Skeletal muscle tissue (tissue), 5 donors: ENCODE data around the gene EFCAB7. TPM values are rescaled to one million over a fixed set of nuclear protein-coding genes. Genes with fewer than 3 reads are reported as not detected.

Source experiments
- H3K27ac ChIP-seq: one replicate; pipeline ENCODE4 v1.7.0; 2013; ENCODE audit warnings: mild to moderate bottlenecking, low read depth, low read length, inconsistent platforms
- H3K27me3 ChIP-seq, 3 donors: one replicate each; pipeline ENCODE4 v1.7.0; 2013; ENCODE audit warnings: low read length in 3 of 3; ENCODE audit not compliant: control insufficient read depth in 3 of 3, insufficient read depth in 3 of 3
- H3K36me3 ChIP-seq, 3 donors: one replicate each; pipeline ENCODE4 v1.7.0; 2013; ENCODE audit warnings: low read length in 3 of 3; ENCODE audit not compliant: control insufficient read depth in 3 of 3, insufficient read depth in 3 of 3
- H3K4me1 ChIP-seq, 3 donors: one replicate each; pipeline ENCODE4 v1.7.0; 2013; ENCODE audit warnings: low read length in 3 of 3, mild to moderate bottlenecking in 3 of 3; ENCODE audit not compliant: control insufficient read depth in 3 of 3, insufficient read depth in 3 of 3
- H3K4me3 ChIP-seq, 3 donors: one replicate each; pipeline ENCODE4 v1.7.0; 2013; ENCODE audit warnings: low read length in 3 of 3
- H3K9ac ChIP-seq, 3 donors: one replicate each; pipeline ENCODE4 v1.7.0; 2013; ENCODE audit warnings: low read length in 3 of 3, mild to moderate bottlenecking in 3 of 3, moderate library complexity in 2 of 3, low read depth in 1 of 3
- H3K9me3 ChIP-seq, 3 donors: one replicate each; pipeline ENCODE4 v1.7.0; 2013; ENCODE audit warnings: low read length in 3 of 3; ENCODE audit not compliant: control insufficient read depth in 3 of 3
- small RNA-seq: library from RNA; depleted of rRNA; stranded (forward); fragments of <200 nt; gene quantifications from one replicate; pipeline ENCODE3, GENCODE V24; 2014
- total RNA-seq: library from RNA; depleted of rRNA; stranded (reverse); fragments of >200 nt; gene quantifications from one replicate; pipeline ENCODE4 v1.2.3, GENCODE V29; 2014
- donor health status: Osteomylitis.

Gene EFCAB7
- total RNA-seq, 1 donor from 2014 or later = 4.7 TPM

DNA sequence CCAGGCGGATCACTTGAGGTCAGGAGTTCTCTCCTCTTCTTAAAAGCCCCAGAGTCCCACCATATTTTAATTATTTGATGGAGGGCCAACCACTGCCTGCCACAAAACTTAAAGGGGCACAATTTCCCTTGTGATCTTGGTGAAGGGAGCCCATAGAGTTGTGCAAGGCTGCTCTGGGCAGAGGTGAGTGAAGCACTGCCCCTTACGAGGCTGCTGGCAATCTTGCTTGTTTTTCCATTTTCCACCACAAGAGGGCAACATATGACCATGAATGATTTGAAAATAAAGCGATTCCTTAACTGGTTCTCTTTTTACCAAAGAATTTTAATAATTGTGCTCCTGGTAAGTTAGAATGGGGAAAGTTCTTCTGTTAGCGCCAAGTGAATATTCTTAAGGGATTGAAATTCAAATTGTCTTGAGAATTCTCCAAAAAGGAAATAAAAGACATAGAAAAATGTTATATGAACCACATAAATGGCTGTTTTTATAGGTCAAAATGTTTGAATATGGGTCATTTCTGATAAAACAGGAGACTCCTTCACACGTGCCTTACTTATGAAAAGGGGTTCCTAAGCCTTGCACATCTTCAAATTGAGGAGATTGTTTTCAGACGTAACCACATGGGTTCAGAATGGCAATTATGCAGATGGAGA lies 92.6 kb downstream of the EFCAB7 start:
- peak overlapping the region; percentile 29 for H3K27ac ChIP-seq
- H3K27me3 ChIP-seq = no peaks in the 10 kb centered on the region
- H3K9ac ChIP-seq = peak overlapping the region in 1 of 3 donors; percentile 35
- H3K36me3 ChIP-seq = peaks cover 0 to 2% (median 0%) of the 10 kb centered on the region in 3 donors
- H3K9me3 ChIP-seq = no peaks in the 10 kb centered on the region
- peak overlapping the region in 1 of 3 donors; percentile 2 for H3K4me3 ChIP-seq
- H3K4me1 ChIP-seq = peaks cover 35 to 72% (median 44%) of the 10 kb centered on the region in 3 donors

- Histone ChIP-seq H3K27me3 (no peaks in the 10 kb centered on the region), H3K27ac (peak overlapping the region; percentile 29), H3K4me1 (peaks cover 46 to 70% (median 49%) of the 10 kb centered on the region in 3 donors), H3K9me3 (no peaks in the 10 kb centered on the region), H3K36me3 (peaks cover 0 to 2% (median 0%) of the 10 kb centered on the region in 3 donors), H3K4me3 (no peak overlapping the region), H3K9ac (no peak overlapping the region)
Measured at GRCh38 chr1:63617450-63617849, 94.1 kb downstream of the EFCAB7 start.

DNA sequence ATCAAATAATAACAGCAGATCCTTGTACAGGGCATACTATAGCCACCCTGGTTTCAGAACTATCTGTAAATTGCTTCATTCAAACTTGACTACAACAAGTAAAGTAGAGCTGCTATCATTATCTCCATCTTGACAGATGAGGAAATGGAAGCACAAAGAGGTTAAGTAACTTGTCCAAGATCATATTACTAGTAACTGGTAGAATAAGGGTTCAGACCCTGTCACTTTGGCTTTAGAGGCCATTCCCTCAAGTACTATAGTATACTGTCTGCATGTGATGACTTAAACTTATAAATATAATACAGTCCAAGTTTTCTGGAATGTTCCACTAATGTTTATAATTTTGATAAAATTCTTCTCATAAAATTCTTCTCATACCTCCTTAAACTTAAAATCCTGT lies 94.7 kb downstream of the EFCAB7 start:
- Histone ChIP-seq H3K4me1 (peaks cover 46 to 70% (median 46%) of the 10 kb centered on the region in 3 donors), H3K27ac (no peak overlapping the region)

DNA sequence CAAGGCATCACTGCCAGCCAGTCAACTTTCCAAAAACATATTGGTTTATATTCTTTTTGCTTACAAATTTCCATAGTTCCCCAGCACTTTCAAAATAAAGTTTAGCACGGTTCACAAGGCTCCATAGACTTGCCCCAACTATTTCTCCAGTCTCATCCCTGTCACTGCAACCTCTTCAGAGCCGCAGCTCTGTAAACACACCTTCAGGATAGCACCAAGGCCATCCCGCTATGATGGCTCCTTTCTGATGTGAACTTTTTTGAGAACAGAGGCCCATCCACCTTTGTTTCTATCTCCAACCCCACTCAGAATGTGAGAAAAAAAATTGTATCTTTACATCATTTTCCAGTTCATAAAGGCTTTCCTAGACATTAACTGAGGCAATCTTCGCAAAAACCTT lies 96.2 kb downstream of the EFCAB7 start:
- H3K27ac ChIP-seq = peak overlapping the region; percentile 34
- no peak overlapping the region for H3K4me3 ChIP-seq
- no peak overlapping the region for H3K9ac ChIP-seq
- H3K4me1 ChIP-seq = peaks cover 41 to 65% (median 55%) of the 10 kb centered on the region in 3 donors
- H3K36me3 ChIP-seq = peaks cover 0 to 2% (median 0%) of the 10 kb centered on the region in 3 donors
- H3K27me3 ChIP-seq = no peaks in the 10 kb centered on the region
- H3K9me3 ChIP-seq = no peaks in the 10 kb centered on the region

More for the DNA sequence above, 94.7 kb downstream of the EFCAB7 start:
- Histone ChIP-seq H3K9me3 (no peaks in the 10 kb centered on the region), H3K4me3 (no peak overlapping the region), H3K36me3 (peaks cover 0 to 2% (median 0%) of the 10 kb centered on the region in 3 donors), H3K27me3 (no peaks in the 10 kb centered on the region), H3K9ac (no peak overlapping the region)

DNA sequence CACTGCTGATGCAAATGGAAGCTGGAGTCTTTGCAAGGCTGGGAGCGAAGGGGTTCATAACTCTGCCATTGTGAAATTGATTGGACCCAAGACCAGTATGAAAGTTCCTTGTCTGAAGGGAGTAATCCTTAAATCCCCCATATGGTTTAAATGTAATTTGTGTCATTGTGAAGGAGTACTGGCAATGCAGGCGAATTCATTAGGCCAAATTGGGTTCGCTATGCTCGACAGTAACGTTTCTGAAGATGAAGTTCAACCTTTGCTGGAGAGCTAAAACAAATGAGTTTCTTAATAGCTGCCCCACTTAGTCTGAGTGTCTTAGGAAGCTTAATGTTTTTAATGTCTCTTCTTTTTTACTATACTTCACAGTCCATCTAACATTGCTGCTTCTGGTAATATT lies 97.3 kb downstream of the EFCAB7 start:
- peak overlapping the region; percentile 34 for H3K27ac ChIP-seq
- peak overlapping the region in 1 of 3 donors; percentile 1 for H3K4me3 ChIP-seq
- H3K9ac ChIP-seq = peak overlapping the region in 1 of 3 donors; percentile 9
- peaks cover 0 to 2% (median 0%) of the 10 kb centered on the region in 3 donors for H3K36me3 ChIP-seq
- H3K9me3 ChIP-seq = no peaks in the 10 kb centered on the region
- peaks cover 44 to 60% (median 57%) of the 10 kb centered on the region in 3 donors for H3K4me1 ChIP-seq
- H3K27me3 ChIP-seq = no peaks in the 10 kb centered on the region

- H3K27me3 ChIP-seq = no peaks in the 10 kb centered on the region
- H3K9me3 ChIP-seq = no peaks in the 10 kb centered on the region
- H3K27ac ChIP-seq = peak overlapping the region; percentile 34
- H3K4me1 ChIP-seq = peaks cover 41 to 61% (median 54%) of the 10 kb centered on the region in 3 donors
- no peak overlapping the region for H3K4me3 ChIP-seq
- H3K36me3 ChIP-seq = peaks cover 0 to 2% (median 0%) of the 10 kb centered on the region in 3 donors
- peak overlapping the region in 1 of 3 donors; percentile 9 for H3K9ac ChIP-seq
Measured at GRCh38 chr1:63621075-63621474, 97.8 kb downstream of the EFCAB7 start.

- Histone ChIP-seq H3K9me3 (no peaks in the 10 kb centered on the region), H3K36me3 (peaks cover 0 to 2% (median 0%) of the 10 kb centered on the region in 3 donors), H3K4me3 (peak overlapping the region in 1 of 3 donors; percentile 20), H3K27ac (peak overlapping the region; percentile 34), H3K9ac (peak overlapping the region in 1 of 3 donors; percentile 9), H3K4me1 (peaks cover 38 to 55% (median 47%) of the 10 kb centered on the region in 3 donors), H3K27me3 (no peaks in the 10 kb centered on the region)
Measured at GRCh38 chr1:63621698-63622097, 98.4 kb downstream of the EFCAB7 start.

Small RNA genes within 50 kb of the gene (small RNA-seq; reads per million reads assigned to genes)
- gene RF02105 (not detected), gene RF02106 (not detected), gene RF02107 (not detected), gene RF02108 (not detected), gene RF02109 (not detected), gene RF02110 (not detected), gene RN7SL488P (not detected), gene RNU7-123P (not detected)

Other genes starting within 250 kb of the EFCAB7 start
- 5.2 TPM for gene FOXD3, start 201.0 kb upstream of the EFCAB7 start, total RNA-seq
- 43.3 TPM for gene ALG6, start 155.9 kb upstream of the EFCAB7 start, total RNA-seq
- gene ITGB3BP, start 300 bp upstream of the EFCAB7 start, total RNA-seq = 14.1 TPM
- gene PGM1, start 69.9 kb downstream of the EFCAB7 start, total RNA-seq = 144 TPM